Ascending aorta (tissue), 2 donors: Measurements from ENCODE around the gene NUDT3. TPM values are rescaled to one million over a fixed set of nuclear protein-coding genes. Genes with fewer than 3 reads are reported as not detected.
A peak's percentile ranks its signal among the peaks of the same experiment; 100 is the strongest.

ENCODE experiments used
- DNase-seq, 2 donors: peaks; one replicate each; pipeline ENCODE4 v3.0.0-alpha.2; 2019; ENCODE audit warnings: low spot score in 2 of 2
- H3K27ac ChIP-seq, 2 donors: fragments of 200-600 bp; sonication (generic); one replicate each; pipeline ENCODE4 v1.5.1; 2016 to 2017; ENCODE audit warnings: mild to moderate bottlenecking in 1 of 2
- H3K27me3 ChIP-seq: fragments of 200-600 bp; sonication (generic); one replicate; pipeline ENCODE4 v1.5.1; 2017
- H3K36me3 ChIP-seq, 2 donors: fragments of 200-600 bp; sonication (generic); one replicate each; pipeline ENCODE4 v1.5.1; 2016
- H3K4me1 ChIP-seq, 2 donors: fragments of 200-600 bp; sonication (generic); one replicate each; pipeline ENCODE4 v1.5.1; 2016 to 2017; ENCODE audit warnings: mild to moderate bottlenecking in 1 of 2
- H3K4me3 ChIP-seq, 2 donors: fragments of 200-600 bp; sonication (generic); one replicate each; pipeline ENCODE4 v1.5.1; 2016 to 2017; ENCODE audit warnings: mild to moderate bottlenecking in 1 of 2
- H3K9me3 ChIP-seq, 2 donors: fragments of 200-600 bp; sonication (generic); one replicate each; pipeline ENCODE4 v1.5.1; 2016
- intact Hi-C: fragments of 100-400 bp; cut with DNase I; formaldehyde crosslinking; loops from one replicate; pipeline ENCODE4 v1.15.1; 2023
- total RNA-seq: library from RNA; depleted of rRNA; stranded (reverse); fragments of >200 nt; gene quantifications from one replicate; pipeline ENCODE4 v1.1.0, GENCODE V29; 2016
- TF ChIP-seq, protein P1 (sequence below), 3 experiments: fragments of 200-600 bp in 2 of 3; fragments of 450-650 bp in 1 of 3; sonication (generic) in 2 of 3; IDR thresholded peaks; one replicate each; pipeline ENCODE4 v1.5.1; 2016 to 2019; ENCODE audit warnings: antibody characterized with exemption in 3 of 3, mild to moderate bottlenecking in 1 of 3, moderate library complexity in 1 of 3

Gene NUDT3
- total RNA-seq, 1 donor from 2014 or later = 18.8 TPM

DNA sequence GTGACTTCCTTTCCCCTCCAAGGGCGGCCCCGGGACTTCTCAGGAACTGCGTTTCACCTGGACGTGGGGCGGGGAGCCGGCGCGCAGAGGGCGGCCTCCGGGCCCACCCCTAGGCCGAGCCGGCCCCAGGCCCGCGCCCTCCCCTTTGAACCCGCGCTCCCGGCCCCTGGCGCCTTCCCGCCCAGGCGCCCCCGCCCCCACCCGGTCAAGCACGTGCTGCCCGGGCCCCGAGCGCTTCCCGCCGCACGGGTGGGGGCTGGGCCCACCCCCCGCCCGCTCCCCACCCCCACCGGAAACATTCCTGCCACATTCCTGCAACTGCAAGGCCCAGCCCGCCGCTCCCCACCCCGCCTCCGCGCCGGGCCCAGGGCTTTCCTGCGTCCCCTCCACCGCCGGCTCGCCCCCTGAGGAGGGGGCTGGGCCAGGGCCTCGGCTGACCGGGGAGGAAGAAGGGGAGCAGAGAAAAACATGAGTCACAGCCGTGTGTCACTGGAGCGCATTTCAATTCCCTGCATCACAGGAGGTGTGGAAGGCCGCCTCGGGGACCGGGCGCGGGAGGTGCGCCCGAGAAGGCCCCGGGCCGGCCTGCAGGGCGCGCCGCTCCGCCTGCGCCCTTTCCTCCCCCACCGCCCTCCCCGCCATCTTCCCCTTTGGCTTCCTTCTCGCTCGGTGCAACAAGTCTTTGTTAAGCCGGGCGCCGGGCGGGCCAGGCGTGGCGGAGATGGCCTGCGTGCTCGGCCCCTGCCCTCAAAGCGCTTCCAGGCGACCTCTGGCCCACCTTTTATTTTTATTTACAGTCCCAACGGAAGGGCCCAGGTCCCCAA, 156.9 kb downstream of the NUDT3 start:
- H3K4me3 ChIP-seq = peak overlapping the region; percentile 67 to 71
- H3K4me1 ChIP-seq = peaks cover 10 to 12% of the 10 kb centered on the region in 2 donors
- H3K27me3 ChIP-seq = no peaks in the 10 kb centered on the region
- peak overlapping the region; percentile 80 to 90 for H3K27ac ChIP-seq
- DNase-seq = peak in 1 of 2 donors; percentile 83
- H3K36me3 ChIP-seq = no peaks in the 10 kb centered on the region
- intact Hi-C loops = loop anchor here (1.0 to 10.0 kb wide), 2 partner anchors 11 to 459 kb away; partner anchors contain the start of gene ILRUN
- H3K9me3 ChIP-seq = no peaks in the 10 kb centered on the region
- TF ChIP-seq, protein P1, sequence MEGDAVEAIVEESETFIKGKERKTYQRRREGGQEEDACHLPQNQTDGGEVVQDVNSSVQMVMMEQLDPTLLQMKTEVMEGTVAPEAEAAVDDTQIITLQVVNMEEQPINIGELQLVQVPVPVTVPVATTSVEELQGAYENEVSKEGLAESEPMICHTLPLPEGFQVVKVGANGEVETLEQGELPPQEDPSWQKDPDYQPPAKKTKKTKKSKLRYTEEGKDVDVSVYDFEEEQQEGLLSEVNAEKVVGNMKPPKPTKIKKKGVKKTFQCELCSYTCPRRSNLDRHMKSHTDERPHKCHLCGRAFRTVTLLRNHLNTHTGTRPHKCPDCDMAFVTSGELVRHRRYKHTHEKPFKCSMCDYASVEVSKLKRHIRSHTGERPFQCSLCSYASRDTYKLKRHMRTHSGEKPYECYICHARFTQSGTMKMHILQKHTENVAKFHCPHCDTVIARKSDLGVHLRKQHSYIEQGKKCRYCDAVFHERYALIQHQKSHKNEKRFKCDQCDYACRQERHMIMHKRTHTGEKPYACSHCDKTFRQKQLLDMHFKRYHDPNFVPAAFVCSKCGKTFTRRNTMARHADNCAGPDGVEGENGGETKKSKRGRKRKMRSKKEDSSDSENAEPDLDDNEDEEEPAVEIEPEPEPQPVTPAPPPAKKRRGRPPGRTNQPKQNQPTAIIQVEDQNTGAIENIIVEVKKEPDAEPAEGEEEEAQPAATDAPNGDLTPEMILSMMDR (IDR thresholded peaks at IDR 0.05) = peak in 1 of 3 experiments; percentile 8

DNA sequence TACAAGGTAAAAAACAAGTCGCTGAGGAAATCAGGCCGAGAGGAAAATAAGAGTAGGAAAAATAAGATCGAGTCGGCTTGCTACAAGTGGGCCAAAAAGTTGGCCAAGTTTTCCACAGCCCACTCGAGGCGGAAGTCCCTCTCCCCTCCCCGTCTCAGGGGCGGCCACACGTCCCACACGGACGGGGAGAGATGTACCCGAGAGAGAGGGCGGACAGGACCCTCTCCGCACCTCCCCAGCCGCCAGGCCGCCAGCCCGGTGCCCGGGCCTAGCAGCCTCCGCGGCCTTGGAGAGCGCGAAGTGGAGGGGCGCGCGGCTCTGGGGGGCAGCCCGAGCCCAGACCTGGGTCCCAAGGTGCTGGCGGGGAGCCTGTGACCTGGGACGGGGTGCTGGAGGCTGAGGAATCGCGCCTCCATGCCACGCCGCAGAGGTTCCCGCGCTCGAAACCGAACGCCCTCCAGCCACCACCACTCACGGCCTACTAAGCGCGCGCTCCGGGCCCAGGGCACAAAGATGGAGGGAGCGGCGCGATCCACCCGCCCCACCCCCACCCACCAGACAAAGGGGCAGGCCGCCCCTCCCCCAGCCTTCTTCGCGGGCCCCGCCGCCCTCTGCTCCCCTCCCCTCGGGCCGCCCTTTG, 157.7 kb downstream of the NUDT3 start:
- Histone ChIP-seq H3K27ac (peak overlapping the region; percentile 80 to 90), H3K4me1 (peaks cover 10 to 12% of the 10 kb centered on the region in 2 donors), H3K4me3 (no peak overlapping the region), H3K9me3 (no peaks in the 10 kb centered on the region), H3K27me3 (no peaks in the 10 kb centered on the region), H3K36me3 (no peaks in the 10 kb centered on the region)
- TF ChIP-seq, protein P1 (IDR thresholded peaks at IDR 0.05) = no peak
- DNase-seq = peak in 1 of 2 donors; percentile 64
- intact Hi-C loops = loop anchor here (10.0 kb wide), 1 partner anchor 460 kb away; the partner anchor contains the start of gene ILRUN

DNA sequence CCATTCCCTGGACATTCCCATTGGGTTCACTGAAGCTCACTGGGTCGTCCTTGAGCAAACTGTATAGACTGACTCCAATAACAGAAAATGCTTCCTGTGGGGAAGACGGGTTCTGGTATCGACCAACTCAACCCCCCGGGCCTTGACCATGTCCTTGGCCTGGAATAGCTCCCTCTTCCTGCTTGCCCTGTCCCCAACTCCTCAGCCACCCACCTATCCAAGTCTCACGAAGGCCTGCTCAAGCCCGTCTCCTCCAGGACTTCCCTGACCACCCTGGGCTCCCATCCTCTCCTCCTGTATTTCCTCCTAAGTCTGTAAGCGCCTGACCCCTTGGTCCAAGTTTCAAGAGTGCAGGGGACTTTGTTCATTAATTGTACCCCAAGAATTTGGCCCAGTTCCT, 158.6 kb downstream of the NUDT3 start:
- H3K27ac ChIP-seq = peak overlapping the region; percentile 80 to 90
- H3K27me3 ChIP-seq = no peaks in the 10 kb centered on the region
- peaks cover 10 to 12% of the 10 kb centered on the region in 2 donors for H3K4me1 ChIP-seq
- intact Hi-C loops = loop anchor here (10.0 kb wide), 1 partner anchor 461 kb away; the partner anchor contains the start of gene ILRUN
- peak in 1 of 2 donors; percentile 55 for DNase-seq
- TF ChIP-seq, protein P1 (IDR thresholded peaks at IDR 0.05) = no peak
- H3K36me3 ChIP-seq = no peaks in the 10 kb centered on the region
- H3K4me3 ChIP-seq = no peak overlapping the region
- no peaks in the 10 kb centered on the region for H3K9me3 ChIP-seq

DNA sequence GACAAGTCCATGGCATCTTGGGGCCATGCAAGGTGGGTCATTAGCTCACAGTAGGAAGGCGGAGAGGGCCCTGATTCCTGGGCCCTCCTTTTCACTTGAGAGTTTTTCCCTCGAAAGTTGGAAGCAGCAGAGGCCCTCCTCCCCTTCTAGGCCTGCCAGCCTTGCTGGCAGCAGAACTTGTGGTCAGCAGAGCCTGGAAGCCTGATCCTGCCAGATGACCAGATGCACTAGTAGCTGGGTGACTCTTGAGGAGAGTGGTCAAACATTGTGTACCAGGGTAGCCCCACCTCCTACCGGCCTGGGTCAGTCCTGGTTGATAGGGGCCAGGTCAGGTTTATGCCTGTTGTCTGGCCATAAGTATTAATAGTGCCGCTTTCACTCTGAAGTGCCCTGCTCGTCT, 159.6 kb downstream of the NUDT3 start:
- Histone ChIP-seq H3K36me3 (no peaks in the 10 kb centered on the region), H3K4me3 (no peak overlapping the region), H3K9me3 (no peaks in the 10 kb centered on the region), H3K4me1 (peaks cover 10 to 12% of the 10 kb centered on the region in 2 donors), H3K27me3 (no peaks in the 10 kb centered on the region), H3K27ac (peak overlapping the region; percentile 22 to 47)
- TF ChIP-seq, protein P1 (IDR thresholded peaks at IDR 0.05) = no peak
- no peak for DNase-seq
- intact Hi-C loops = loop anchor here (10.0 kb wide), 1 partner anchor 462 kb away; the partner anchor contains the start of gene ILRUN

DNA sequence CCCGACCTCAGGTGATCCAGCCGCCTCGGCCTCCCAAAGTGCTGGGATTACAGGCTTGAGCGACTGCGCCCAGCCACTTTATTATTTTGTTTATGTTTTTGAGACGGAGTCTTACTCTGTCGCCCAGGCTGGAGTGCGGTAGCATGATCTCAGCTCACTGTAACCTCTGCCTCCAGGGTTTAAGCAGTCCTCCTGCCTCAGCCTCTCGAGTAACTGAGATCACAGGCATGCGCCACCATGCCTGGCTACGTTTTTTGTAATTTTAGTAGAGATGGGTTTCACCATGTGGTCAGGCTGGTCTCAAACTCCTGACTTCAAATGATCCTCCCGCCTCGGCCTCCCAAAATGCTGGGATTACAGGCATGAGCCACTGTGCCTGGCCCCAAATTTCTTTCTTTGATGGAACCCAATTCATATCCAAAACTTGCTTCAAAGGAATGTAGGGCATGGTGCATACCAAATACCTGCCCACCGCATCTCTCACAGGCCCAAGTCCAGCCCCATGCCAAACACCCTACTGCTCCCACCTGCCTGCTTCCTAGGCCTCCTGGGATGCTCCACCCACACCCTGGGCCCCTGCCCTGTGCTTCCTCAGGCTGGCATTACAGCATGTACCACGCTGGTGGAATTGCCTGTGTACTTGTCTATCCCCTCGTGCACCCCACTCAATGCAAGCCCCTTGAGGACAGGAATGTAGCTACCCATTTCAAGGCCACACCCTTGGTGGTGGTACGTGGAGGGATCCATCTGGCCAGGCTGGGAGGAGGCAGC, 160.7 kb downstream of the NUDT3 start:
- H3K36me3 ChIP-seq = no peaks in the 10 kb centered on the region
- DNase-seq = no peak
- intact Hi-C loops = loop anchor here (10.0 kb wide), 1 partner anchor 463 kb away; the partner anchor contains the start of gene ILRUN

More for the DNA sequence above, 160.7 kb downstream of the NUDT3 start:
- Histone ChIP-seq H3K9me3 (no peaks in the 10 kb centered on the region), H3K27ac (no peak overlapping the region), H3K4me3 (no peak overlapping the region), H3K27me3 (no peaks in the 10 kb centered on the region), H3K4me1 (peaks cover 10 to 12% of the 10 kb centered on the region in 2 donors)
- TF ChIP-seq, protein P1 (IDR thresholded peaks at IDR 0.05) = no peak
